ENCODE data around the gene BID. TPM values are rescaled to one million over a fixed set of nuclear protein-coding genes. Genes with fewer than 3 reads are reported as not detected.
"Not testable (repeated sequence)": the region's sequence is repeated elsewhere in the genome, so short reads cannot be mapped to it uniquely, and the experiment has no call there.

The BID gene
- total and polyA plus RNA-seq, 2 of the 8 experiments (the other 6 are each of a cell fraction or from before 2014, with no cell fraction given), result 39.3 to 114 TPM

- H4K8ac ChIP-seq (ENCODE audit: extremely low read depth, insufficient read depth, low read length); H3K27me3 ChIP-seq (replicated peaks in 1 of 4; ENCODE audit: control insufficient read depth in 3 of 4, extremely low read depth in 1 of 4, insufficient read depth in 3 of 4, low read length in 3 of 4); FAIRE-seq; H2BK15ac ChIP-seq (ENCODE audit: low read length); H2AFZ ChIP-seq (ENCODE audit: low read length); H3K14ac ChIP-seq (ENCODE audit: insufficient read length); H4K20me1 ChIP-seq (replicated peaks in 1 of 2; ENCODE audit: control insufficient read depth in 1 of 2, insufficient read depth in 2 of 2, low read length in 2 of 2); H3K4ac ChIP-seq (replicated peaks; ENCODE audit: insufficient read length, low read depth, low read length); H3K56ac ChIP-seq (replicated peaks; ENCODE audit: insufficient read length, low read depth, low read length); POLR2A ChIA-PET (ENCODE audit: partially characterized antibody); H3K4me3 ChIP-seq (ENCODE audit: extremely low read depth in 1 of 4, insufficient read depth in 2 of 4, low read depth in 3 of 4, low read length in 4 of 4); H3K18ac ChIP-seq (ENCODE audit: extremely low read depth, low read length); DNase-seq (ENCODE audit: low read depth in 1 of 2, low spot score in 2 of 2); H2BK12ac ChIP-seq (ENCODE audit: low read depth, low read length); H2BK120ac ChIP-seq (replicated peaks; ENCODE audit: low read depth, low read length); H3K79me1 ChIP-seq (ENCODE audit: low read depth, low read length); H3K9me3 ChIP-seq (ENCODE audit: insufficient read depth in 2 of 2, low read depth in 1 of 2, low read length in 1 of 2); H3K4me1 ChIP-seq (replicated peaks in 1 of 4; ENCODE audit: control insufficient read depth in 3 of 4, insufficient read depth in 4 of 4, low read length in 3 of 4); CTCF ChIA-PET (ENCODE audit: partially characterized antibody); H4K5ac ChIP-seq (ENCODE audit: insufficient read length, low read depth, low read length); H3K23ac ChIP-seq (ENCODE audit: insufficient read length); H3K4me2 ChIP-seq (ENCODE audit: insufficient read depth in 1 of 2, low read depth in 2 of 2, low read length in 2 of 2); H3K23me2 ChIP-seq (ENCODE audit: low read depth, low read length); H2BK20ac ChIP-seq (ENCODE audit: low read length); H3K36me3 ChIP-seq (ENCODE audit: control insufficient read depth in 2 of 4, insufficient read depth in 4 of 4, low read length in 3 of 4); H4K91ac ChIP-seq (replicated peaks; ENCODE audit: insufficient read length, low read length); H2AK5ac ChIP-seq (ENCODE audit: low read depth, low read length); H3K27ac ChIP-seq (ENCODE audit: low read depth, low read length); H3K79me2 ChIP-seq (ENCODE audit: control insufficient read depth in 1 of 2, insufficient read depth in 2 of 2, low read length in 2 of 2); H3K9ac ChIP-seq (replicated peaks in 1 of 4; ENCODE audit: extremely low read depth in 1 of 4, low read depth in 3 of 4, low read length in 3 of 4); H2BK5ac ChIP-seq (ENCODE audit: low read depth, low read length): not testable (repeated sequence)
- 100% methylated on average over 1 of the region's 3 CpGs; no CpG with 5 or more reads in 1 of the 2 experiments for WGBS, 2 experiments (ENCODE audit: extremely low coverage in 1 of 2, insufficient coverage in 1 of 2, insufficient read length in 1 of 2, insufficient replicate concordance in 2 of 2, low coverage in 1 of 2, low lambda C conversion rate in 2 of 2, missing lambda C conversion rate in 1 of 2)
These were observed 76.0 kb downstream of the BID start for GRCh38 chr22:17698276-17698675.

DNA sequence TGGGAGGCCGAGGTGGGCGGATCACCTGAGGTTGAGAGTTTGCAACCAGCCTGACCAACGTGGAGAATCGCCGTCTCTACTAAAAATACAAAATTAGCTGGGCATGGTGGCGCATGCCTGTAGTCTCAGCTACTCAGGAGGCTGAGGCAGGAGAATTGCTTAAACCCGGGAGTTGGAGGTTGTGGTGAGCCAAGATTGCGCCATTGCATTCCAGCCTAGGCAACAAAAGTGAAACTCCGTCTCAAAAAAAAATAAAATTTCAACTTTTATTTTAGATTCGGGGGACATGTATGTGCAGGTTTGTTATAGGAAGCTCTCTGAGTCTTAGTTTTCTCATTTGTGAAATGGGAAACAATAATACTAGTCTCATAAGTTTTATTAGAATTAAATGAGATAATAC lies 77.1 kb downstream of the BID start:
- H3K56ac ChIP-seq (replicated peaks; ENCODE audit: insufficient read length, low read depth, low read length); H3K23ac ChIP-seq (ENCODE audit: insufficient read length); H2BK15ac ChIP-seq (ENCODE audit: low read length); H4K8ac ChIP-seq (ENCODE audit: extremely low read depth, insufficient read depth, low read length); H3K79me1 ChIP-seq (ENCODE audit: low read depth, low read length); H3K14ac ChIP-seq (ENCODE audit: insufficient read length); H3K4ac ChIP-seq (replicated peaks; ENCODE audit: insufficient read length, low read depth, low read length); H3K9ac ChIP-seq (replicated peaks in 1 of 4; ENCODE audit: extremely low read depth in 1 of 4, low read depth in 3 of 4, low read length in 3 of 4); H3K27me3 ChIP-seq (replicated peaks in 1 of 4; ENCODE audit: control insufficient read depth in 3 of 4, extremely low read depth in 1 of 4, insufficient read depth in 3 of 4, low read length in 3 of 4); H3K9me3 ChIP-seq (ENCODE audit: insufficient read depth in 2 of 2, low read depth in 1 of 2, low read length in 1 of 2); DNase-seq (ENCODE audit: low read depth in 1 of 2, low spot score in 2 of 2); H2BK120ac ChIP-seq (replicated peaks; ENCODE audit: low read depth, low read length); H4K5ac ChIP-seq (ENCODE audit: insufficient read length, low read depth, low read length); H3K36me3 ChIP-seq (ENCODE audit: control insufficient read depth in 2 of 4, insufficient read depth in 4 of 4, low read length in 3 of 4); H4K91ac ChIP-seq (replicated peaks; ENCODE audit: insufficient read length, low read length); H2BK5ac ChIP-seq (ENCODE audit: low read depth, low read length); H2BK20ac ChIP-seq (ENCODE audit: low read length); H3K18ac ChIP-seq (ENCODE audit: extremely low read depth, low read length); H2BK12ac ChIP-seq (ENCODE audit: low read depth, low read length); H3K4me1 ChIP-seq (replicated peaks in 1 of 4; ENCODE audit: control insufficient read depth in 3 of 4, insufficient read depth in 4 of 4, low read length in 3 of 4); FAIRE-seq; H2AK5ac ChIP-seq (ENCODE audit: low read depth, low read length); H3K27ac ChIP-seq (ENCODE audit: low read depth, low read length); H2AFZ ChIP-seq (ENCODE audit: low read length); H3K23me2 ChIP-seq (ENCODE audit: low read depth, low read length); H4K20me1 ChIP-seq (replicated peaks in 1 of 2; ENCODE audit: control insufficient read depth in 1 of 2, insufficient read depth in 2 of 2, low read length in 2 of 2); H3K79me2 ChIP-seq (ENCODE audit: control insufficient read depth in 1 of 2, insufficient read depth in 2 of 2, low read length in 2 of 2); H3K4me3 ChIP-seq (ENCODE audit: extremely low read depth in 1 of 4, insufficient read depth in 2 of 4, low read depth in 3 of 4, low read length in 4 of 4); H3K4me2 ChIP-seq (ENCODE audit: insufficient read depth in 1 of 2, low read depth in 2 of 2, low read length in 2 of 2): not testable (repeated sequence)
- ChIA-PET POLR2A (ENCODE audit: partially characterized antibody) (interaction anchor here (0.6 to 1.1 kb wide), 3 partner anchors 8 to 1323 kb away, joined by 3 to 4 read pairs (median 3); no protein-coding TSS in a partner anchor), CTCF (ENCODE audit: partially characterized antibody) (interaction anchor here (1.2 kb wide), 1 partner anchor 460 kb away, joined by 3 read pairs; no protein-coding TSS in a partner anchor)
- 94% methylated on average over 10 of the region's 10 CpGs; no CpG with 5 or more reads in 1 of the 2 experiments for WGBS, 2 experiments (ENCODE audit: extremely low coverage in 1 of 2, insufficient coverage in 1 of 2, insufficient read length in 1 of 2, insufficient replicate concordance in 2 of 2, low coverage in 1 of 2, low lambda C conversion rate in 2 of 2, missing lambda C conversion rate in 1 of 2)
